K562 (cell line): Measurements from ENCODE around the gene TRAK1. TPM values are rescaled to one million over a fixed set of nuclear protein-coding genes. Genes with fewer than 3 reads are reported as not detected.
A peak's percentile ranks its signal among the peaks of the same experiment; 100 is the strongest.

Experiments
- ARHGAP35 ChIP-seq: fragments of 450-650 bp; IDR thresholded peaks from 2 replicates; pipeline ENCODE4 v1.6.1; 2018; ENCODE audit not compliant: partially characterized antibody
- C11orf30 ChIP-seq: fragments of 450-650 bp; IDR thresholded peaks from 2 replicates; pipeline ENCODE4 v1.6.1; 2016; ENCODE audit warnings: low read depth, mild to moderate bottlenecking
- CAMTA2 ChIP-seq: fragments of 250-450 bp; sonication (Bioruptor Pico); conservative IDR thresholded peaks from 2 replicates; pipeline ENCODE4 v1.5.1; 2022
- CBX5 ChIP-seq: IDR thresholded peaks from 2 replicates; pipeline ENCODE4 v1.6.1; 2014; ENCODE audit warnings: low read depth, borderline replicate concordance
- CCAR2 ChIP-seq: fragments of 200-400 bp; formaldehyde crosslinking; IDR thresholded peaks from 2 replicates; pipeline ENCODE4 v1.6.1; 2017; ENCODE audit warnings: mild to moderate bottlenecking, low read depth, low read length
- FOXJ2 ChIP-seq: fragments of 200-800 bp; sonication (Bioruptor generic); IDR thresholded peaks from 2 replicates; pipeline ENCODE4 v1.6.1; 2016; ENCODE audit warnings: missing genetic modification characterization, missing compliant biosample characterization
- GTF3C2 ChIP-seq: IDR thresholded peaks from 3 replicates; pipeline ENCODE4 v1.6.1; 2011; ENCODE audit warnings: borderline replicate concordance, mild to moderate bottlenecking, moderate library complexity; ENCODE audit not compliant: insufficient read length; ENCODE audit errors: extremely low read depth
- HBP1 ChIP-seq: fragments of 450-650 bp; formaldehyde crosslinking; IDR thresholded peaks from 2 replicates; pipeline ENCODE4 v1.4.0; 2022; ENCODE audit warnings: missing genetic modification characterization
- HIVEP1 ChIP-seq: fragments of 250-450 bp; sonication (Bioruptor Pico); IDR thresholded peaks from 2 replicates; pipeline ENCODE4 v1.4.0; 2020; ENCODE audit warnings: mild to moderate bottlenecking
- KAT7 ChIP-seq: sonication (generic); formaldehyde crosslinking; IDR thresholded peaks from 2 replicates; pipeline ENCODE4 v1.8.0; 2022; ENCODE audit warnings: missing genetic modification reagents, mild to moderate bottlenecking, borderline replicate concordance
- LCOR ChIP-seq: sonication (generic); formaldehyde crosslinking; IDR thresholded peaks from 2 replicates; pipeline ENCODE4 v1.8.0; 2022; ENCODE audit warnings: mild to moderate bottlenecking, missing genetic modification reagents
- MXD1 ChIP-seq: fragments of 250-450 bp; sonication (Bioruptor Pico); IDR thresholded peaks from 2 replicates; pipeline ENCODE4 v1.8.0; 2021; ENCODE audit warnings: borderline replicate concordance, mild to moderate bottlenecking, moderate library complexity; ENCODE audit not compliant: poor library complexity, severe bottlenecking
- NFYB ChIP-seq: IDR thresholded peaks from 2 replicates; pipeline ENCODE4 v1.6.1; 2011; ENCODE audit warnings: mild to moderate bottlenecking, moderate library complexity; ENCODE audit not compliant: insufficient read length; ENCODE audit errors: extremely low read depth
- PPARD ChIP-seq: fragments of 250-450 bp; sonication (Bioruptor Pico); IDR thresholded peaks from 2 replicates; pipeline ENCODE4 v1.8.0; 2022; ENCODE audit warnings: inconsistent platforms, mild to moderate bottlenecking, moderate library complexity
- SMAD3 ChIP-seq: fragments of 450-650 bp; formaldehyde crosslinking; conservative IDR thresholded peaks from 2 replicates; pipeline ENCODE4 v1.4.0; 2020; ENCODE audit warnings: mild to moderate bottlenecking
- TBL1XR1 ChIP-seq, 2 experiments: IDR thresholded peaks; 2 replicates each; pipeline ENCODE4 v1.6.1; 2012; ENCODE audit warnings: improper control_type of control experiment in 2 of 2, low read length in 2 of 2, mild to moderate bottlenecking in 1 of 2
- THRB ChIP-seq: fragments of 450-650 bp; formaldehyde crosslinking; conservative IDR thresholded peaks from 2 replicates; pipeline ENCODE4 v1.4.0; 2022; ENCODE audit warnings: mild to moderate bottlenecking, missing genetic modification characterization
- U2AF2 ChIP-seq: fragments of 200-400 bp; formaldehyde crosslinking; optimal IDR thresholded peaks from 2 replicates; pipeline ENCODE3; 2017; ENCODE audit warnings: low read depth, mild to moderate bottlenecking, low read length
- ZNF3 ChIP-seq: fragments of 250-450 bp; sonication (Bioruptor Pico); IDR thresholded peaks from 2 replicates; pipeline ENCODE4 v1.5.0; 2021; ENCODE audit warnings: mild to moderate bottlenecking, moderate library complexity
- ZNF57 ChIP-seq: fragments of 450-650 bp; formaldehyde crosslinking; IDR thresholded peaks from 2 replicates; pipeline ENCODE4 v1.4.0; 2020; ENCODE audit warnings: mild to moderate bottlenecking, moderate library complexity
- polyA plus RNA-seq, 8 experiments: library from polyadenylated mRNA; depleted of rRNA in 4 of 8; stranded (reverse) in 5 of 8; unstranded in 3 of 8; fragments of >200 nt; fragmentation: Nextera tagmentation in 2 of 8; fragmentation: Illumina TruSeq in 1 of 8; extraction: Ambion mirVana in 2 of 8; extraction: Trizol in 1 of 8; gene quantifications; 2 replicates each; pipeline versions ENCODE4 v1.2.1 to v1.2.3, GENCODE V29; 2011 to 2014; ENCODE audit warnings: inconsistent platforms in 1 of 8, missing spikeins in 1 of 8
- total RNA-seq, 7 experiments: library from RNA; depleted of rRNA in 6 of 7; stranded (reverse); fragments of >200 nt in 6 of 7; fragmentation: Illumina TruSeq in 2 of 7; extraction: Trizol in 2 of 7; gene quantifications; 2 replicates each; pipeline versions ENCODE4 v1.2.1 to v1.2.3, GENCODE V29; 2011 to 2021; ENCODE audit warnings: low replicate concordance in 1 of 7

TRAK1 gene
- total and polyA plus RNA-seq, 9 of the 15 experiments (the other 6 are each of a cell fraction or from before 2014, with no cell fraction given) = 5.3 to 28.5 (median 17.5) TPM

- no peak for TF ChIP-seq HBP1 (CRISPR knock-in tag)
- no peak for TF ChIP-seq ZNF57
- no peak for TF ChIP-seq KAT7 (CRISPR knock-in tag)
- no peak for TF ChIP-seq TBL1XR1 (IDR thresholded peaks at IDR 0.05; ENCODE audit: low read length in 2 of 2)
- TF ChIP-seq CAMTA2 (CRISPR knock-in tag) = no peak
- no peak for TF ChIP-seq MXD1
- no peak for TF ChIP-seq SMAD3 (CRISPR knock-in tag)
- no peak for TF ChIP-seq CCAR2
- 0 out of 2 replicates have a peak, but pooled peaks have one; percentile 30 for TF ChIP-seq LCOR (CRISPR knock-in tag)
- no peak for TF ChIP-seq ARHGAP35
- no peak for TF ChIP-seq GTF3C2
- TF ChIP-seq FOXJ2 (tag) = peak; percentile 86
- no peak for TF ChIP-seq NFYB
- no peak for TF ChIP-seq THRB (CRISPR knock-in tag)
- TF ChIP-seq HIVEP1 (CRISPR knock-in tag) = no peak
- no peak for TF ChIP-seq PPARD
- TF ChIP-seq CBX5 = no peak
- TF ChIP-seq U2AF2 = no peak
- TF ChIP-seq ZNF3 (CRISPR knock-in tag) = no peak
- peak; percentile 60 for TF ChIP-seq C11orf30
These were observed 88.1 kb downstream of the TRAK1 start (continued) for GRCh38 chr3:42179110-42179725.
